NCI-H526 treated with DMSO at 0.1 percent for 48 hours (cell line): Measurements from ENCODE around the gene NAA40.
A peak's percentile ranks its signal among the peaks of the same experiment; 100 is the strongest.
"Not testable (repeated sequence)": the region's sequence is repeated elsewhere in the genome, so short reads cannot be mapped to it uniquely, and the experiment has no call there.

Experiments
- DNase-seq: peaks from one replicate; lab custom pipeline; 2025; lab: John Stamatoyannopoulos, UW

NAA40 gene

GRCh38 chr11:63939397-63939891, 642 bp downstream of the NAA40 start:
- DNase-seq: no peak

- no peak for DNase-seq
Measured at GRCh38 chr11:63940786-63941185, 2.0 kb downstream of the NAA40 start.

- no peak for DNase-seq
Measured at GRCh38 chr11:63941901-63942300, 3.1 kb downstream of the NAA40 start.

GRCh38 chr11:63942803-63943202, 4.0 kb downstream of the NAA40 start:
- no peak for DNase-seq

GRCh38 chr11:63944987-63945386, 6.2 kb downstream of the NAA40 start:
- no peak for DNase-seq

- DNase-seq: peak; percentile 76
Measured at GRCh38 chr11:63945477-63946163, 6.8 kb downstream of the NAA40 start.

- no peak for DNase-seq
Measured at GRCh38 chr11:63951779-63952536, 13.2 kb downstream of the NAA40 start.

- DNase-seq: no peak
Measured at GRCh38 chr11:63952570-63952969, 13.8 kb downstream of the NAA40 start.

- no peak for DNase-seq
Measured at GRCh38 chr11:63958008-63958407, 19.2 kb downstream of the NAA40 start.

GRCh38 chr11:63961608-63962412, 23.0 kb downstream of the NAA40 start:
- DNase-seq: peak; percentile 12

GRCh38 chr11:63963895-63964294, 25.1 kb downstream of the NAA40 start:
- DNase-seq: not testable (repeated sequence)

- DNase-seq: no peak
Measured at GRCh38 chr11:63966444-63966843, 27.6 kb downstream of the NAA40 start.

GRCh38 chr11:63969461-63969860, 30.7 kb downstream of the NAA40 start:
- no peak for DNase-seq

GRCh38 chr11:63970902-63971301, 32.1 kb downstream of the NAA40 start:
- DNase-seq: no peak

- not testable (repeated sequence) for DNase-seq
Measured at GRCh38 chr11:63973912-63974258, 35.1 kb downstream of the NAA40 start.

- DNase-seq: peak; percentile 99
Measured at GRCh38 chr11:63974259-63975143, 35.7 kb downstream of the NAA40 start, which contains the start of gene COX8A. TSS of gene COX8A (plus strand) at chr11:63974620. CDS start at chr11:63974681, 61 bp downstream.

GRCh38 chr11:63978551-63979239, 39.9 kb downstream of the NAA40 start:
- no peak for DNase-seq

- no peak for DNase-seq
Measured at GRCh38 chr11:63979426-63979825, 40.6 kb downstream of the NAA40 start.

GRCh38 chr11:63985812-63986155, 47.0 kb downstream of the NAA40 start:
- no peak for DNase-seq

GRCh38 chr11:63986156-63986931, 47.5 kb downstream of the NAA40 start, which contains the start of gene OTUB1:
TSS of gene OTUB1 (plus strand) at chr11:63986438. CDS start at chr11:63986457, 19 bp downstream.
- peak; percentile 95 for DNase-seq
